B cell (primary cell): ENCODE results near the gene TYSND1.

Experiments used
- EZH2 ChIP-seq: IDR thresholded peaks from 2 replicates; pipeline ENCODE4 v1.6.1; 2012; ENCODE audit warnings: borderline replicate concordance, low read depth, mild to moderate bottlenecking, moderate library complexity, low read length; ENCODE audit not compliant: insufficient read depth, poor library complexity, severe bottlenecking
- TF ChIP-seq, protein P1 (sequence below): fragments of 200-600 bp; IDR thresholded peaks from one replicate; pipeline ENCODE4 v1.8.0; 2022; ENCODE audit warnings: antibody characterized with exemption, mild to moderate bottlenecking

DNA sequence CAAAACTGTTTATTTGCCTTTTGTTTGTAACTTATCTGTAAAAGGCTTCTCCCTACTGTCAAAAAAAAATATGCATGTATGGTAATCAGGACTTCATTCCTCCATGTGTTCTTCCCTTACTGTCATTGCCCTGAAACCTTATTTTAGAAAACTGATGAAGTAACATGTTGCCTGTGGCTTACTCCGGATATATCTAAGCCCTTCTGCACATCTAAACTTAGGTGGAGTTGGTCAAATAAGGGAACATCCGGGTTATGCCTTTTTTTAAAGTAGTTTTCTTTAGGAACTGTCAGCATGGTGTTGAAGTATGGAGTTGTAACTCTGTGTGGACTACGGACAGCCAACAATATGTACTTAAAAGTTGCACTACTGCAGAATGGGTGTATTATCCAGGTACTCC lies 17.7 kb upstream of the TYSND1 start:
- TF ChIP-seq, protein P1, sequence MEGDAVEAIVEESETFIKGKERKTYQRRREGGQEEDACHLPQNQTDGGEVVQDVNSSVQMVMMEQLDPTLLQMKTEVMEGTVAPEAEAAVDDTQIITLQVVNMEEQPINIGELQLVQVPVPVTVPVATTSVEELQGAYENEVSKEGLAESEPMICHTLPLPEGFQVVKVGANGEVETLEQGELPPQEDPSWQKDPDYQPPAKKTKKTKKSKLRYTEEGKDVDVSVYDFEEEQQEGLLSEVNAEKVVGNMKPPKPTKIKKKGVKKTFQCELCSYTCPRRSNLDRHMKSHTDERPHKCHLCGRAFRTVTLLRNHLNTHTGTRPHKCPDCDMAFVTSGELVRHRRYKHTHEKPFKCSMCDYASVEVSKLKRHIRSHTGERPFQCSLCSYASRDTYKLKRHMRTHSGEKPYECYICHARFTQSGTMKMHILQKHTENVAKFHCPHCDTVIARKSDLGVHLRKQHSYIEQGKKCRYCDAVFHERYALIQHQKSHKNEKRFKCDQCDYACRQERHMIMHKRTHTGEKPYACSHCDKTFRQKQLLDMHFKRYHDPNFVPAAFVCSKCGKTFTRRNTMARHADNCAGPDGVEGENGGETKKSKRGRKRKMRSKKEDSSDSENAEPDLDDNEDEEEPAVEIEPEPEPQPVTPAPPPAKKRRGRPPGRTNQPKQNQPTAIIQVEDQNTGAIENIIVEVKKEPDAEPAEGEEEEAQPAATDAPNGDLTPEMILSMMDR, result no peak
- no peak for TF ChIP-seq EZH2
